KMS-11 (cell line): ENCODE results near the gene TIMP4.

ENCODE experiments used
- H2AFZ ChIP-seq: fragments of 200-600 bp; sonication (generic); 2 replicates; pipeline ENCODE4 v1.6.1; 2016; ENCODE audit warnings: antibody characterized with exemption, mixed run types, low read depth
- H3K27ac ChIP-seq: fragments of 200-600 bp; sonication (generic); 2 replicates; pipeline ENCODE4 v1.6.1; 2016; ENCODE audit warnings: mild to moderate bottlenecking, mixed run types
- H3K27me3 ChIP-seq: fragments of 200-600 bp; sonication (generic); 2 replicates; pipeline ENCODE4 v1.6.1; 2017; ENCODE audit warnings: mild to moderate bottlenecking, low read depth, mixed run types, moderate library complexity; ENCODE audit not compliant: insufficient read depth
- H3K36me3 ChIP-seq: fragments of 200-600 bp; sonication (generic); 2 replicates; pipeline ENCODE4 v1.6.1; 2017; ENCODE audit warnings: mild to moderate bottlenecking, mixed run types; ENCODE audit not compliant: insufficient read depth
- H3K4me1 ChIP-seq: fragments of 200-600 bp; sonication (generic); 2 replicates; pipeline ENCODE4 v1.6.1; 2016; ENCODE audit warnings: mild to moderate bottlenecking, low read depth, mixed run types; ENCODE audit not compliant: poor library complexity, severe bottlenecking
- H3K4me2 ChIP-seq: fragments of 200-600 bp; sonication (generic); 2 replicates; pipeline ENCODE4 v1.7.0; 2016; ENCODE audit warnings: mild to moderate bottlenecking, mixed run types
- H3K4me3 ChIP-seq: fragments of 200-600 bp; sonication (generic); IDR thresholded peaks from 2 replicates; pipeline ENCODE4 v1.6.1; 2017; ENCODE audit warnings: low read depth, low read length, mixed read lengths; ENCODE audit not compliant: insufficient read depth
- H3K79me2 ChIP-seq: fragments of 200-600 bp; sonication (generic); 2 replicates; pipeline ENCODE4 v1.6.1; 2016; ENCODE audit warnings: low read depth, mixed run types; ENCODE audit not compliant: insufficient read depth
- H3K9ac ChIP-seq: fragments of 200-600 bp; sonication (generic); 2 replicates; pipeline ENCODE4 v1.6.1; 2016; ENCODE audit warnings: mild to moderate bottlenecking, mixed run types
- H4K20me1 ChIP-seq: fragments of 200-600 bp; sonication (generic); 2 replicates; pipeline ENCODE4 v1.6.1; 2016; ENCODE audit warnings: mild to moderate bottlenecking, mixed run types; ENCODE audit not compliant: insufficient read depth
- CTCF ChIP-seq: fragments of 200-600 bp; sonication (generic); conservative IDR thresholded peaks from 2 replicates; pipeline ENCODE4 v1.6.1; 2017; ENCODE audit warnings: low read depth, mild to moderate bottlenecking, antibody characterized with exemption, low read length, moderate library complexity, mixed read lengths

TIMP4 gene

GRCh38 chr3:12188328-12188648 is 29.6 kb upstream of the TIMP4 start:
- Histone ChIP-seq H3K4me2 (no peak overlapping the region), H3K27me3 (no peaks in the 10 kb centered on the region), H3K4me1 (peaks cover 5% of the 10 kb centered on the region), H4K20me1 (no peaks in the 10 kb centered on the region), H3K27ac (no peak overlapping the region), H3K36me3 (no peaks in the 10 kb centered on the region), H2AFZ (no peak overlapping the region), H3K4me3 (no peak overlapping the region), H3K9ac (no peak overlapping the region), H3K79me2 (no peaks in the 10 kb centered on the region)
- no peak for TF ChIP-seq CTCF

- Histone ChIP-seq H3K9ac (no peak overlapping the region), H4K20me1 (no peaks in the 10 kb centered on the region), H3K4me2 (no peak overlapping the region), H2AFZ (no peak overlapping the region), H3K4me3 (no peak overlapping the region), H3K79me2 (no peaks in the 10 kb centered on the region), H3K27ac (no peak overlapping the region), H3K4me1 (no peaks in the 10 kb centered on the region), H3K36me3 (no peaks in the 10 kb centered on the region), H3K27me3 (no peaks in the 10 kb centered on the region)
- TF ChIP-seq CTCF, result no peak
Observed at GRCh38 chr3:12187448-12188327, 29.0 kb upstream of the TIMP4 start.

- no peak overlapping the region for H2AFZ ChIP-seq
- no peak overlapping the region for H3K4me2 ChIP-seq
- no peak for TF ChIP-seq CTCF
- no peaks in the 10 kb centered on the region for H4K20me1 ChIP-seq
- no peaks in the 10 kb centered on the region for H3K27me3 ChIP-seq
- no peak overlapping the region for H3K27ac ChIP-seq
- H3K9ac ChIP-seq, result no peak overlapping the region
- no peak overlapping the region for H3K4me3 ChIP-seq
- H3K36me3 ChIP-seq, result no peaks in the 10 kb centered on the region
- H3K79me2 ChIP-seq, result no peaks in the 10 kb centered on the region
- H3K4me1 ChIP-seq, result no peaks in the 10 kb centered on the region
Observed at GRCh38 chr3:12186515-12187286, 28.0 kb upstream of the TIMP4 start.

GRCh38 chr3:12186046-12186445 is 27.3 kb upstream of the TIMP4 start:
- Histone ChIP-seq H3K4me2 (no peak overlapping the region), H4K20me1 (no peaks in the 10 kb centered on the region), H3K27me3 (no peaks in the 10 kb centered on the region), H2AFZ (no peak overlapping the region), H3K79me2 (no peaks in the 10 kb centered on the region), H3K4me1 (no peaks in the 10 kb centered on the region), H3K9ac (no peak overlapping the region), H3K36me3 (no peaks in the 10 kb centered on the region), H3K4me3 (no peak overlapping the region), H3K27ac (no peak overlapping the region)
- no peak for TF ChIP-seq CTCF
